IMR-90 (cell line): ENCODE measurements around the gene MORN4. TPM values are rescaled to one million over a fixed set of nuclear protein-coding genes. Genes with fewer than 3 reads are reported as not detected.
A peak's percentile ranks its signal among the peaks of the same experiment; 100 is the strongest.

Experiments
- ATAC-seq: fragments of 200-7000 bp; cut with Tn5 transposase; 2 replicates; pipeline ENCODE4 v1.9.1; 2020; ENCODE audit warnings: low read depth, mild to moderate bottlenecking, moderate library complexity
- BruUV-seq: library from RNA; stranded (reverse); fragments of 400-500 nt; replicated peaks from 2 replicates; lab custom pipeline; 2021; lab: Mats Ljungman, UMichigan
- CTCF ChIA-PET: fragments of 300-600 bp; formaldehyde crosslinking; extraction: SDS; loops from one replicate; lab custom pipeline; 2021; ENCODE audit warnings: antibody characterized with exemption; lab: Yijun Ruan, JAX
- POLR2A ChIA-PET: fragments of 300-600 bp; sonication (Branson Sonifier 250); formaldehyde crosslinking; loops from one replicate; lab custom pipeline; 2022; ENCODE audit warnings: antibody characterized with exemption; ENCODE audit not compliant: unreplicated experiment; lab: Charles Lee
- DNase-seq: peaks from one replicate; pipeline ENCODE4 v3.0.0; 2013
- H2AFZ ChIP-seq: replicated peaks from 2 replicates; pipeline ENCODE3; 2013; ENCODE audit warnings: low read length, mild to moderate bottlenecking; ENCODE audit not compliant: poor library complexity
- H2AK5ac ChIP-seq: 2 replicates; pipeline ENCODE4 v1.6.1; 2013; ENCODE audit warnings: low read depth, low read length, inconsistent platforms
- H2AK9ac ChIP-seq: replicated peaks from 2 replicates; pipeline ENCODE3; 2013; ENCODE audit warnings: mild to moderate bottlenecking, low read depth, low read length, moderate library complexity; ENCODE audit not compliant: poor library complexity
- H2BK120ac ChIP-seq: 2 replicates; pipeline ENCODE4 v1.6.1; 2013; ENCODE audit warnings: low read depth, low read length, inconsistent platforms
- H2BK15ac ChIP-seq: 3 replicates; pipeline ENCODE4 v1.6.1; 2013; ENCODE audit warnings: low read depth, low read length, inconsistent platforms
- H2BK20ac ChIP-seq: 2 replicates; pipeline ENCODE4 v1.6.1; 2013; ENCODE audit warnings: low read depth, mild to moderate bottlenecking, inconsistent platforms, low read length, moderate library complexity
- H2BK5ac ChIP-seq: 2 replicates; pipeline ENCODE4 v1.6.1; 2013; ENCODE audit warnings: mild to moderate bottlenecking, low read depth, low read length, inconsistent platforms; ENCODE audit not compliant: poor library complexity, severe bottlenecking
- H3K14ac ChIP-seq: replicated peaks from 2 replicates; pipeline ENCODE4 v1.6.1; 2013; ENCODE audit warnings: low read depth, low read length, inconsistent platforms
- H3K18ac ChIP-seq: 2 replicates; pipeline ENCODE4 v1.6.1; 2013; ENCODE audit warnings: low read depth, low read length, control low read depth
- H3K23ac ChIP-seq: 2 replicates; pipeline ENCODE4 v1.6.1; 2013; ENCODE audit warnings: low read depth, low read length, inconsistent platforms
- H3K27ac ChIP-seq: 2 replicates; pipeline ENCODE4 v1.5.1; 2013; ENCODE audit warnings: mild to moderate bottlenecking, control low read depth, low read length; ENCODE audit not compliant: insufficient read depth
- H3K27me3 ChIP-seq: 2 replicates; pipeline ENCODE4 v1.6.1; 2013; ENCODE audit warnings: low read length; ENCODE audit not compliant: control insufficient read depth, insufficient read depth
- H3K36me3 ChIP-seq: 2 replicates; pipeline ENCODE4 v1.6.1; 2013; ENCODE audit warnings: low read length, mixed read lengths; ENCODE audit not compliant: control insufficient read depth, insufficient read depth
- H3K4ac ChIP-seq: 2 replicates; pipeline ENCODE4 v1.6.1; 2013; ENCODE audit warnings: low read depth, low read length, inconsistent platforms
- H3K4me1 ChIP-seq: 2 replicates; pipeline ENCODE4 v1.6.1; 2013; ENCODE audit warnings: low read length, mixed read lengths; ENCODE audit not compliant: control insufficient read depth, insufficient read depth
- H3K4me2 ChIP-seq: 2 replicates; pipeline ENCODE4 v1.6.1; 2013; ENCODE audit warnings: low read depth, mild to moderate bottlenecking, control low read depth, low read length, moderate library complexity
- H3K4me3 ChIP-seq: 2 replicates; pipeline ENCODE4 v1.5.1; 2013; ENCODE audit warnings: low read depth, mild to moderate bottlenecking, control low read depth, low read length, moderate library complexity; ENCODE audit not compliant: insufficient read depth
- H3K56ac ChIP-seq: 2 replicates; pipeline ENCODE4 v1.6.1; 2013; ENCODE audit warnings: low read length, inconsistent platforms; ENCODE audit not compliant: insufficient read depth; ENCODE audit errors: extremely low read depth
- H3K79me1 ChIP-seq, 2 experiments: 2 replicates each; pipeline ENCODE4 v1.6.1; 2013; ENCODE audit warnings: low read length in 2 of 2, inconsistent platforms in 1 of 2, low read depth in 1 of 2
- H3K9ac ChIP-seq: 2 replicates; pipeline ENCODE4 v1.6.1; 2013; ENCODE audit warnings: low read depth, low read length, control low read depth
- H3K9me1 ChIP-seq: 2 replicates; pipeline ENCODE4 v1.6.1; 2013; ENCODE audit warnings: low read length, inconsistent platforms; ENCODE audit not compliant: insufficient read depth
- H3K9me3 ChIP-seq: 2 replicates; pipeline ENCODE4 v1.6.1; 2013; ENCODE audit warnings: low read length; ENCODE audit not compliant: control insufficient read depth, insufficient read depth
- H4K20me1 ChIP-seq: 2 replicates; pipeline ENCODE4 v1.6.1; 2013; ENCODE audit warnings: low read length, inconsistent platforms; ENCODE audit not compliant: insufficient read depth
- H4K5ac ChIP-seq: 2 replicates; pipeline ENCODE4 v1.6.1; 2013; ENCODE audit warnings: mild to moderate bottlenecking, low read depth, low read length, control low read depth
- H4K8ac ChIP-seq, 2 experiments: 2 replicates each; pipeline ENCODE4 v1.6.1; 2013; ENCODE audit warnings: low read depth in 2 of 2, low read length in 2 of 2, control low read depth in 1 of 2, inconsistent platforms in 1 of 2
- H4K91ac ChIP-seq: 2 replicates; pipeline ENCODE4 v1.6.1; 2013; ENCODE audit warnings: low read depth, low read length, inconsistent platforms; ENCODE audit not compliant: insufficient read depth
- BHLHE40 ChIP-seq: fragments of 150-350 bp; IDR thresholded peaks from 2 replicates; pipeline ENCODE4 v1.6.1; 2016; ENCODE audit warnings: mild to moderate bottlenecking, low read depth, low read length
- CEBPB ChIP-seq: IDR thresholded peaks from 2 replicates; pipeline ENCODE4 v1.6.1; 2012; ENCODE audit warnings: low read depth, low read length, improper control_type of control experiment
- CHD1 ChIP-seq: IDR thresholded peaks from 2 replicates; pipeline ENCODE4 v1.6.1; 2012; ENCODE audit warnings: low read depth, low read length, improper control_type of control experiment
- FOS ChIP-seq: fragments of 150-350 bp; IDR thresholded peaks from 2 replicates; pipeline ENCODE4 v1.6.1; 2016; ENCODE audit warnings: low read depth, low read length
- MAFK ChIP-seq: IDR thresholded peaks from 2 replicates; pipeline ENCODE4 v1.6.1; 2012; ENCODE audit warnings: low read depth, low read length, improper control_type of control experiment
- MAZ ChIP-seq: IDR thresholded peaks from 2 replicates; pipeline ENCODE4 v1.6.1; 2012; ENCODE audit warnings: low read depth, mild to moderate bottlenecking, low read length, improper control_type of control experiment, moderate library complexity, borderline replicate concordance
- MXI1 ChIP-seq: IDR thresholded peaks from 2 replicates; pipeline ENCODE4 v1.6.1; 2012; ENCODE audit warnings: low read depth, mild to moderate bottlenecking, low read length, moderate library complexity, borderline replicate concordance
- NFE2L2 ChIP-seq: fragments of 150-350 bp; IDR thresholded peaks from 2 replicates; pipeline ENCODE4 v1.6.1; 2016; ENCODE audit warnings: low read depth, mild to moderate bottlenecking, low read length
- POLR2A ChIP-seq: IDR thresholded peaks from 2 replicates; pipeline ENCODE4 v1.6.1; 2012; ENCODE audit warnings: mild to moderate bottlenecking, low read depth, low read length
- RAD21 ChIP-seq: IDR thresholded peaks from 2 replicates; pipeline ENCODE4 v1.6.1; 2012; ENCODE audit warnings: low read length, improper control_type of control experiment
- RCOR1 ChIP-seq: IDR thresholded peaks from 2 replicates; pipeline ENCODE4 v1.6.1; 2012; ENCODE audit warnings: mild to moderate bottlenecking, low read length, improper control_type of control experiment; ENCODE audit not compliant: insufficient replicate concordance
- RFX5 ChIP-seq: IDR thresholded peaks from 2 replicates; pipeline ENCODE4 v1.8.0; 2012; ENCODE audit warnings: low read depth, mild to moderate bottlenecking, low read length, moderate library complexity
- SMC3 ChIP-seq: fragments of 150-350 bp; IDR thresholded peaks from 2 replicates; pipeline ENCODE4 v1.6.1; 2016; ENCODE audit warnings: low read depth, mild to moderate bottlenecking, antibody characterized with exemption, low read length, moderate library complexity
- WGBS, 2 experiments: methylation state at CpG; one replicate each; pipeline versions ENCODE4 v1.1.5 to v1.1.7; 2013; ENCODE audit warnings: missing lambda C conversion rate in 2 of 2; ENCODE audit not compliant: insufficient read length in 1 of 2; ENCODE audit errors: extremely low coverage in 2 of 2; 5-methylcytosine and 5-hydroxymethylcytosine counted together
- dilution Hi-C: fragments of 300-500 bp; cut with HindIII; formaldehyde crosslinking; loops from one replicate; pipeline ENCODE4 v1.14.3; 2018; ENCODE audit warnings: low sequenced_read_pairs; ENCODE audit not compliant: unreplicated experiment
- in situ Hi-C: fragments of 300-500 bp; cut with MboI; formaldehyde crosslinking; loops from 3 replicates; pipeline ENCODE4 v1.14.3; 2019; ENCODE audit warnings: low sequenced_read_pairs, inconsistent platforms, mixed read lengths
- intact Hi-C: fragments of 100-400 bp; cut with micrococcal nuclease; formaldehyde crosslinking; loops from 2 replicates; pipeline ENCODE4 v1.10.0; 2022
- polyA plus RNA-seq, 3 experiments: library from polyadenylated mRNA; depleted of rRNA; stranded (reverse); fragments of >200 nt; gene quantifications; 2 replicates each; pipeline ENCODE4 v1.2.3, GENCODE V29; 2012; ENCODE audit warnings: low replicate concordance in 1 of 3
- total RNA-seq: library from RNA; depleted of rRNA; stranded (reverse); fragments of >200 nt; gene quantifications from 2 replicates; pipeline ENCODE4 v1.2.3, GENCODE V29; 2012
- TF ChIP-seq, protein P1 (sequence below): conservative IDR thresholded peaks from 2 replicates; pipeline ENCODE4 v1.5.1; 2012; ENCODE audit warnings: mild to moderate bottlenecking, low read depth, low read length, improper control_type of control experiment
- TF ChIP-seq, protein P2 (sequence below): fragments of 150-350 bp; IDR thresholded peaks from 2 replicates; pipeline ENCODE4 v1.6.1; 2016; ENCODE audit warnings: low read depth, mild to moderate bottlenecking, low read length, moderate library complexity, borderline replicate concordance

The MORN4 gene
- total and polyA plus RNA-seq, 2 of the 4 experiments (the other 2 are of a cell fraction) = 3.2 to 8.4 TPM

DNA sequence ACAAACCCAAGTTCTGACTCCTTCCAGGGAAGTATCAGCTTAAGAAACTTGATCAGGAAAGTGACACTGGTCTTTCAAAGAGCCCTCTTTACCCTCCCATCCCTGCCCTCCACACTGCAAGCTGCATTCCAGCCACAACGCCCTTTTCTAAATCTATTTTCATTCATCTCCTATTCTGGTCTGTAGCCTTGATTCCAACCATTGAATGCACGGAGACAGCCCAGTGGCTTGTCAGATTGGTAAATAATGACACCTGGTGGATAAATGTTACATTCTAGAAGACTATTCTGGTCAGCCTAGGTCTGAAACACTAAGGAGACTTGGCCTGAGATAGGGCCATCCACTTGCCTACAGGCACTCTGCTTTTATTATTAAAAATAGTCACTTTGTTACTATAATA, 20.9 kb downstream of the MORN4 start:
- no peak overlapping the region for H3K9ac ChIP-seq
- H2AFZ ChIP-seq = peak overlapping the region; percentile 57
- no peak overlapping the region for H2BK15ac ChIP-seq
- no peak overlapping the region for H2BK20ac ChIP-seq
- no peak overlapping the region for H3K27ac ChIP-seq
- ATAC-seq (peak; percentile 80), DNase-seq (peak; percentile 55)
- intact Hi-C loops = loop anchor here (1.0 to 5.0 kb wide), 3 partner anchors 40 to 205 kb away; partner anchors contain the start of gene ANKRD2
- ChIA-PET POLR2A (no interaction called here), CTCF (interaction anchor here (0.6 to 1.7 kb wide), 4 partner anchors 27 to 58 kb away, joined by 3 to 6 read pairs (median 3); partner anchors contain the start of gene ANKRD2)
- TF ChIP-seq MAFK = no peak
- peak; percentile 76 for TF ChIP-seq SMC3
- no peak for TF ChIP-seq MAZ
- TF ChIP-seq CHD1 = no peak
- TF ChIP-seq NFE2L2 = no peak
- no peak for TF ChIP-seq CEBPB
- no peak for TF ChIP-seq BHLHE40
- no peak for TF ChIP-seq POLR2A
- TF ChIP-seq FOS = no peak
- no peak for TF ChIP-seq MXI1
- TF ChIP-seq RAD21 = peak; percentile 75
- TF ChIP-seq, protein P1, sequence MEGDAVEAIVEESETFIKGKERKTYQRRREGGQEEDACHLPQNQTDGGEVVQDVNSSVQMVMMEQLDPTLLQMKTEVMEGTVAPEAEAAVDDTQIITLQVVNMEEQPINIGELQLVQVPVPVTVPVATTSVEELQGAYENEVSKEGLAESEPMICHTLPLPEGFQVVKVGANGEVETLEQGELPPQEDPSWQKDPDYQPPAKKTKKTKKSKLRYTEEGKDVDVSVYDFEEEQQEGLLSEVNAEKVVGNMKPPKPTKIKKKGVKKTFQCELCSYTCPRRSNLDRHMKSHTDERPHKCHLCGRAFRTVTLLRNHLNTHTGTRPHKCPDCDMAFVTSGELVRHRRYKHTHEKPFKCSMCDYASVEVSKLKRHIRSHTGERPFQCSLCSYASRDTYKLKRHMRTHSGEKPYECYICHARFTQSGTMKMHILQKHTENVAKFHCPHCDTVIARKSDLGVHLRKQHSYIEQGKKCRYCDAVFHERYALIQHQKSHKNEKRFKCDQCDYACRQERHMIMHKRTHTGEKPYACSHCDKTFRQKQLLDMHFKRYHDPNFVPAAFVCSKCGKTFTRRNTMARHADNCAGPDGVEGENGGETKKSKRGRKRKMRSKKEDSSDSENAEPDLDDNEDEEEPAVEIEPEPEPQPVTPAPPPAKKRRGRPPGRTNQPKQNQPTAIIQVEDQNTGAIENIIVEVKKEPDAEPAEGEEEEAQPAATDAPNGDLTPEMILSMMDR = peak; percentile 58
- TF ChIP-seq RFX5 = no peak
- no peak for TF ChIP-seq RCOR1
- TF ChIP-seq, protein P2, sequence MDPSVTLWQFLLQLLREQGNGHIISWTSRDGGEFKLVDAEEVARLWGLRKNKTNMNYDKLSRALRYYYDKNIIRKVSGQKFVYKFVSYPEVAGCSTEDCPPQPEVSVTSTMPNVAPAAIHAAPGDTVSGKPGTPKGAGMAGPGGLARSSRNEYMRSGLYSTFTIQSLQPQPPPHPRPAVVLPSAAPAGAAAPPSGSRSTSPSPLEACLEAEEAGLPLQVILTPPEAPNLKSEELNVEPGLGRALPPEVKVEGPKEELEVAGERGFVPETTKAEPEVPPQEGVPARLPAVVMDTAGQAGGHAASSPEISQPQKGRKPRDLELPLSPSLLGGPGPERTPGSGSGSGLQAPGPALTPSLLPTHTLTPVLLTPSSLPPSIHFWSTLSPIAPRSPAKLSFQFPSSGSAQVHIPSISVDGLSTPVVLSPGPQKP = no peak
- no peak overlapping the region for H3K56ac ChIP-seq
- in situ Hi-C loops = no loop called here
- H2AK5ac ChIP-seq = no peak overlapping the region
- no peaks in the 10 kb centered on the region; the same call in 1 of the 2 replicates for H3K9me1 ChIP-seq
- no peak overlapping the region for H4K91ac ChIP-seq
- H3K9me3 ChIP-seq = no peaks in the 10 kb centered on the region
- H3K18ac ChIP-seq = no peak overlapping the region
- H3K14ac ChIP-seq = no peak overlapping the region
- no peak overlapping the region for H3K4me2 ChIP-seq
- H3K36me3 ChIP-seq = peaks cover 1% of the 10 kb centered on the region; the same call in 1 of the 2 replicates
- WGBS, 2 experiments = no CpG with 5 or more reads among the region's 2 CpGs
- H2BK120ac ChIP-seq = no peak overlapping the region
- no peaks in the 10 kb centered on the region for H4K20me1 ChIP-seq
- H2BK5ac ChIP-seq = no peak overlapping the region
- no peak overlapping the region for H3K23ac ChIP-seq
- no peak overlapping the region for H4K8ac ChIP-seq
- no peak overlapping the region for H3K4ac ChIP-seq
- H4K5ac ChIP-seq = no peak overlapping the region
- dilution Hi-C loops = no loop called here
- H3K79me1 ChIP-seq = no peaks in the 10 kb centered on the region
- H3K4me1 ChIP-seq = no peaks in the 10 kb centered on the region
- H3K27me3 ChIP-seq = no peaks in the 10 kb centered on the region
- no peak overlapping the region for H2AK9ac ChIP-seq
- no peak overlapping the region for H3K4me3 ChIP-seq
- BruUV-seq = no TSS peak
